Osteocyte (in vitro differentiated cells): ENCODE measurements around the gene IL22RA1. TPM values are rescaled to one million over a fixed set of nuclear protein-coding genes. Genes with fewer than 3 reads are reported as not detected.

Source experiments
- DNase-seq: peaks from one replicate; pipeline ENCODE4 v3.0.0; 2021; ENCODE audit warnings: mixed read lengths; ENCODE audit not compliant: unreplicated experiment; ENCODE audit errors: extremely low spot score
- H3K27ac Mint-ChIP-seq: one replicate; pipeline ENCODE4 v1.8.0; 2021; ENCODE audit warnings: mild to moderate bottlenecking, mixed read lengths; ENCODE audit not compliant: unreplicated experiment
- H3K27me3 Mint-ChIP-seq: one replicate; pipeline ENCODE4 v1.8.0; 2021; ENCODE audit warnings: mixed read lengths; ENCODE audit not compliant: unreplicated experiment
- H3K36me3 Mint-ChIP-seq: one replicate; pipeline ENCODE4 v1.8.0; 2021; ENCODE audit warnings: mixed read lengths; ENCODE audit not compliant: unreplicated experiment
- H3K4me1 Mint-ChIP-seq: one replicate; pipeline ENCODE4 v1.8.0; 2021; ENCODE audit warnings: mixed read lengths; ENCODE audit not compliant: unreplicated experiment
- H3K4me3 Mint-ChIP-seq: one replicate; pipeline ENCODE4 v1.8.0; 2021; ENCODE audit warnings: mild to moderate bottlenecking, moderate library complexity, mixed read lengths; ENCODE audit not compliant: unreplicated experiment
- H3K9me3 Mint-ChIP-seq: one replicate; pipeline ENCODE4 v1.8.0; 2021; ENCODE audit warnings: mixed read lengths; ENCODE audit not compliant: unreplicated experiment
- CTCF ChIP-seq: fragments of 200-600 bp; sonication (generic); IDR thresholded peaks from 2 replicates; pipeline ENCODE4 v1.5.0; 2021; ENCODE audit warnings: antibody characterized with exemption, mild to moderate bottlenecking, moderate library complexity
- total RNA-seq: library from RNA; stranded (reverse); gene quantifications from 2 replicates; pipeline ENCODE4 v1.2.1, GENCODE V29; 2021

IL22RA1 gene
- total RNA-seq, 1 donor from 2014 or later: not detected

- TF ChIP-seq CTCF: no peak
- H3K36me3 Mint-ChIP-seq: no peaks in the 10 kb centered on the region
- no peaks in the 10 kb centered on the region for H3K9me3 Mint-ChIP-seq
- no peak overlapping the region for H3K4me3 Mint-ChIP-seq
- no peaks in the 10 kb centered on the region for H3K4me1 Mint-ChIP-seq
- peaks cover 33% of the 10 kb centered on the region for H3K27me3 Mint-ChIP-seq
- no peak overlapping the region for H3K27ac Mint-ChIP-seq
- DNase-seq: no peak
Measured at GRCh38 chr1:24089743-24090555, 53.0 kb downstream of the IL22RA1 start.

- Mint-ChIP-seq H3K4me1 (no peaks in the 10 kb centered on the region), H3K36me3 (no peaks in the 10 kb centered on the region), H3K9me3 (no peaks in the 10 kb centered on the region), H3K27me3 (peaks cover 36% of the 10 kb centered on the region), H3K4me3 (no peak overlapping the region), H3K27ac (no peak overlapping the region)
- no peak for TF ChIP-seq CTCF
- DNase-seq: no peak
Measured at GRCh38 chr1:24089027-24089742, 53.8 kb downstream of the IL22RA1 start.

GRCh38 chr1:24086466-24086865 lies 56.5 kb downstream of the IL22RA1 start:
- no peak for DNase-seq

GRCh38 chr1:24085546-24085945 lies 57.4 kb downstream of the IL22RA1 start:
- H3K4me3 Mint-ChIP-seq: no peak overlapping the region
- H3K4me1 Mint-ChIP-seq: no peaks in the 10 kb centered on the region
- H3K27ac Mint-ChIP-seq: no peak overlapping the region
- H3K36me3 Mint-ChIP-seq: no peaks in the 10 kb centered on the region
- DNase-seq: no peak
- H3K27me3 Mint-ChIP-seq: peaks cover 42% of the 10 kb centered on the region
- no peak for TF ChIP-seq CTCF
- H3K9me3 Mint-ChIP-seq: no peaks in the 10 kb centered on the region

More at GRCh38 chr1:24086466-24086865, 56.5 kb downstream of the IL22RA1 start:
- Mint-ChIP-seq H3K27me3 (peaks cover 40% of the 10 kb centered on the region), H3K4me3 (no peak overlapping the region), H3K36me3 (no peaks in the 10 kb centered on the region), H3K9me3 (no peaks in the 10 kb centered on the region), H3K4me1 (no peaks in the 10 kb centered on the region), H3K27ac (no peak overlapping the region)
- no peak for TF ChIP-seq CTCF

- Mint-ChIP-seq H3K27ac (no peak overlapping the region), H3K4me3 (no peak overlapping the region), H3K36me3 (no peaks in the 10 kb centered on the region), H3K27me3 (peaks cover 42% of the 10 kb centered on the region), H3K4me1 (no peaks in the 10 kb centered on the region), H3K9me3 (no peaks in the 10 kb centered on the region)
- DNase-seq: no peak
- no peak for TF ChIP-seq CTCF
Measured at GRCh38 chr1:24085007-24085406, 57.9 kb downstream of the IL22RA1 start.
